ENCODE measurements around the gene CYP26B1.

Gene CYP26B1

DNA sequence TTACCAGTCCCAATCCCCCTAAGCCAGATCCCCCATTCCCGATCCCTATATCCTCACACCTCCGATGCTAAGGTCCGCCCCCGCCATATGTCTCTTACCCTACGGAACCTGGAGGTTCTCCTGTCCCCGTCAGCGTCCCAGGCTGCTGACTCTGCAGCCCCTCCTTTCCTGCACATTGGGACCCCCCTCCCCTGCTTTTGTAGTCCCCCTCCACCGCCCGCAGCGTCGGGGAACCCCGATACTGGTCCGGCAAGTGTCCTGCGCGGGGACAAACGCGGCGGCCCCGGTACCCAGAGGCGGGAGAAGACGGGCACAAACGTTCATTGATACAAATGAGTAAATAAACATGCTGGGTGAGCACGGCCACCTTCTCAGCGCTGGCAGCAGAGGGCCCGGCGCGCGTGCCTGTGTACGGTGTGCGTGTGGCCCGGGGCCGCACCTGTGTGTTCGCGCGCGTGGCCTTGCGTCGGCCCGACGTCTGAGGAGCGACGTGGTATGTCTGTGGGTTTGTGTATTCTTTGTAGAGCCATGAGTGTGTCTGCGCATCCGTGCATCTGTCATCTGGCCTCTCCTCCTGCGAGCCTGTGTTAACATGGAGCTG, 2.0 kb upstream of the CYP26B1 start:
- DNase-seq (ENCODE audit: low spot score) = no peak
- TF ChIP-seq, protein P1, sequence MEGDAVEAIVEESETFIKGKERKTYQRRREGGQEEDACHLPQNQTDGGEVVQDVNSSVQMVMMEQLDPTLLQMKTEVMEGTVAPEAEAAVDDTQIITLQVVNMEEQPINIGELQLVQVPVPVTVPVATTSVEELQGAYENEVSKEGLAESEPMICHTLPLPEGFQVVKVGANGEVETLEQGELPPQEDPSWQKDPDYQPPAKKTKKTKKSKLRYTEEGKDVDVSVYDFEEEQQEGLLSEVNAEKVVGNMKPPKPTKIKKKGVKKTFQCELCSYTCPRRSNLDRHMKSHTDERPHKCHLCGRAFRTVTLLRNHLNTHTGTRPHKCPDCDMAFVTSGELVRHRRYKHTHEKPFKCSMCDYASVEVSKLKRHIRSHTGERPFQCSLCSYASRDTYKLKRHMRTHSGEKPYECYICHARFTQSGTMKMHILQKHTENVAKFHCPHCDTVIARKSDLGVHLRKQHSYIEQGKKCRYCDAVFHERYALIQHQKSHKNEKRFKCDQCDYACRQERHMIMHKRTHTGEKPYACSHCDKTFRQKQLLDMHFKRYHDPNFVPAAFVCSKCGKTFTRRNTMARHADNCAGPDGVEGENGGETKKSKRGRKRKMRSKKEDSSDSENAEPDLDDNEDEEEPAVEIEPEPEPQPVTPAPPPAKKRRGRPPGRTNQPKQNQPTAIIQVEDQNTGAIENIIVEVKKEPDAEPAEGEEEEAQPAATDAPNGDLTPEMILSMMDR (IDR thresholded peaks at IDR 0.05; ENCODE audit: extremely low read depth, missing control alignments) = no peak

DNA sequence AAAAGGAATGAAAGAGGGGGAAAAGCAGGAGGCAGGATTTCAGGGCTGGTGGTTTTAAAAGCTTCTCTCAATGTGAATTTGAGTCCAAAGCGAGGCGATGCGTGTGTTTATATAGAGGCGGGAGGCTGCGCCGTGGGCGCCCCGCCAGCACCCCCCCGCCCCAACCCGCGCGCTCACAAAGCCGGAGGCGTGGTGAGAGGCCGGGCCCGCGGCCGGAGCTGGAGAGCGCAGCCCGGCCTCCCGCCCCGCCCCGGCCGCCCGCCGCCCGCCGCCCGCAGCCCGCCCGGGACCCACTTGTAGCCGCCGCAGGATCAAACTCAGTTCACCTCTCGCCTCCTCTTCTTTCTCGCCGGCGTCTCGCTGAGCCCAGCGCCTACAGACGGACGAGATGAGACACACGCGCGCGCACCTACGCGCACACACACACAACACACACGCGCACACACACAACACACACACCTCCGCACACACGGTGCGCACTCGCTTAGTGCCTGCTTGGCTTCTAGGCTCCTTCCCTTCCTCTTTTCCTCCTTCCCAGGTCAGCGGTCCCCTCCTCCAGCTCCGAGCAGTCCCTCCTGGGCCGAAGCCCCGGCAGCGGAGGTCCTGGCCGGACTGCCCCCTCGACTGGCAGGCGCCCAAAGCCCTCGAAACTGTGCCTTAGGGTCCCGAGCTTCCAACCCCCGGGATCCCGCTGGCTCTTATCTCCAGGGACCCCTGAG, 1.3 kb upstream of the CYP26B1 start:
- TF ChIP-seq, protein P1 (IDR thresholded peaks at IDR 0.05; ENCODE audit: extremely low read depth, missing control alignments) = no peak
- DNase-seq (ENCODE audit: low spot score) = peak; percentile 44

DNA sequence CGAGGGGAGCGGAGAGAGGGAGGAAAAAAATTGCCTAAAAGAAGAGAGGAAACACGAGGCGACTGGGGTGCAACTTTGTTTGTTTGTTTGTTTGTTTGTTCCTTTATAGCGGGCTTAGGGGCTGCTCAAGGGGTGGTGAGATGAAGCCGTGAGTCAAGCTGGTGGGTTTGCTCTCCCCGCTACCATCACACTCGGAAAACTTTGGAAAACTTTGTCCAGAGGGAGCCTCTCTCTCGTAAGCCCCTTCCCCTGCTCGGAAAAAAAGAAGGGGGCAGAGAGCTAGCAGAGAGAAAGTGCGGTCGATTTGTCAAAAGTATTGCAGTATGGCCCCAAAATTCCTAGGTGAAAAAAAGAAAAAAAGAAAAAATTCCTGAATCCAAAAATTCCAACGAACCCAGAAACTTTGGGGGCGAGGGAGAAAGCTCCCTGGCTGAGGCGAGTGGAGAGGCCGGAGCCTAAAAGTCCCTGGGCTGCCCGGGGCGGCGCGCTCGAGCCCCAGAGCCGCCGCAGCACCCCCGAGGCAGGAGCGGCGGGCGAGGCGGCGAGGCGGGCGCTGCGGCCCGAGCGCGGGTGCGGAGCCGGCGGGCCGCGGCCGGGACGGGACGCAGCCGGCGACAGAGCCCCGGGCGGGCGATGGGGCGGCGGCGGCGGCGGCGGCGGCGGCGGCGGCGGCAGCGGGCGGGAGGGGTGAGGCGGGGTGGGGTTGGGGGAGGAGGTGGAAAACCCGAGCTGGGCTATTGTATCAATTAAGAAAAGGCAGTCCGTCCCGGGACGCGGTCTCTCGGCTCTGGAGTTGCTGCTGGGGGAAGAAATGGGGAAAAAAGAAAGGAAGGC, 558 bp upstream of the CYP26B1 start:
- peak; percentile 52 for DNase-seq (ENCODE audit: low spot score)
- TF ChIP-seq, protein P1 (IDR thresholded peaks at IDR 0.05; ENCODE audit: extremely low read depth, missing control alignments) = no peak

DNA sequence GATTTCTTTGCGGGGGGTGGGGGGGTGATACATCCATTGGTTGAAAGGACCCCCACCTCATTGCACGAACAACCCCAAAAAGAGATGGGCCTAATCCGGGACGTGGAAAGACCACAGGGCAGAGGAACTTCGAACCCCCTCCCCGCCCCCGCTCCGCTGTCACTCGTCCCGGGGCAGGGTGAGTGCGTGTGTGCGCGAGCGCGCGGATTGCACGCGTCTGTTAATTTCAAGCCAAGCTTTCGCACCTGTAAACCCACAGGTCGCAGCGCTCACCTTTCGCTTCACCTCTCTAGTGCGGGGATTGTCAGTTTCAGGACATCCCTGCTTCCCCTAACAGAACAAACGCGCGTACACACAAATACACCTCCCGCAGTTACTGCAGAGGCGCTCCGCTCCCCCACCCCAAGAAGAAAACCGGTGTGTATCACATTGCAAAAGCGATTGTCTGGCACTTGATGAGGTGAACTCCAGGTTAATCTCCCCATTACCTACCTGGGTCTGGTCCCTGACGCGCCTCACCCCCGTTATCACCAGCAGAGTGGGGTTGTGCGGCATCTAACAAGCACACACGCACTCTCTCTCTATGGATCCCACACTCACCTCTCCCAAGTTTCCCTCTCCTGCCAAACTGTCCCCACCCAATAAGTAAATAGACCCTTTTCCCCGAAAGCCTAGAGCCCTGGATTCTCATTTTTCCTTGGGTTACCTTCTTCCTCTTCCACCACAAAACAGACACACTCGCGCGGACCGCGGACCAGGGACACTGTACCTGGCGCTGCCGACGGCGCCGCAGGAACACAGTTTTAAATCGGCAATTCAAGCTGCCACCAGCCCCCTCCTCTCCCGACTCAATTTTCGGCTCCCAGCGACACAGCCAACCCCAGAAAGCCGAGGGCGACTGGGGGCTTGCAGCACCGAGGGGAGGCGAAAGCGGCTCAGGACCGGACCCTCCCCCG, 1.0 kb downstream of the CYP26B1 start:
- peak; percentile 54 for DNase-seq (ENCODE audit: low spot score)
- TF ChIP-seq, protein P1 (IDR thresholded peaks at IDR 0.05; ENCODE audit: extremely low read depth, missing control alignments) = no peak

DNA sequence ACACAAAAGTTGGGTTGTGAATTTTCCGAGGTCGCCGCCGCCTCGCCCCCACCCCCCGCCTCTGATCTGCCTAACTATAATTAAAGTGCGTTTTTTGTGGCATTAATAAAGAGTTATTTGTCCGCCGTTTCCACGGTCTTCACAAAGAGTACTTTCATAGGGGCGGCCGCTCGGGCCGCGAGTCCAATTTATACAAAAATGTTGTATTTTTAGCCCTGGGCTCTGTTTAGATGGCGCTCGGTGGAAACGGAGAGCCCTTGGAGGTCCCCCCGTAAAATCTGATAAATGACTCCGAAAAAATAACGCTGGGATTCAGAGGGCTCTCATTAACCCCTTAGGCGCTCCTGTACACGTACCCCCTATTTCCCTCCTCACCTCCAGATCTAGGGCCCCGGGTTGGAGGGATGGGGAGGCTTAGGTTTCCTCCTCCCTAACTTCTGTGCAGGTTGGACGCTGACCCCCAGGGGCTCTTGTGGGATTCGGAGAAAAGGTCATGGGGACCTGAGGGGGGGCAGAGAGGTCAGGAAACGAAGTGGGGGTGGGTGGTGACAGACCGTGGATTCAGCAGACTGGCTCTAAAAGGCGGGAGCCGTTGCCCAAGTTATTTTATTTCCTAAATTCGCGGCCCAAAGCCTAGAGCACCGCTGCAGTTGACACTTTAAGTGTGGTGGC, 1.9 kb downstream of the CYP26B1 start:
- no peak for DNase-seq (ENCODE audit: low spot score)
- TF ChIP-seq, protein P1 (IDR thresholded peaks at IDR 0.05; ENCODE audit: extremely low read depth, missing control alignments) = no peak

DNA sequence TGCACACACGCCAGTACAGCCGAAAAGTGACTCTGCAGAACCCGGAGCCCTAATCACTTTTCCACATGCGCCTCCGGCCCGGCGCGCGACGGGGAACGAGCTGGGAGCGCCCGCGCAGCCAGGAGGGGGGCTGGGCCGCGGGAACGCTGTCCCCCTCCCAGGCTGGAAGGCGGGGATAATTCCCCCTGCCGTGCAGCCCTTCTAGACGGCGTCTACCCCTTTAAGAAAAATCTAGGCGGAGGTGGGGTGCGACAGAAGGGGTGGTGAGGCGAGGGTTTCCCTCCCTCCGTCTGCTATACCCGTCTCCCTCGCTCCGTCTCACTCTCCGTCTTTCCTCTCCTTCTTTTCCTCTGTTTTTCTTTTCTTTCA, 2.4 kb downstream of the CYP26B1 start:
- TF ChIP-seq, protein P1 (IDR thresholded peaks at IDR 0.05; ENCODE audit: extremely low read depth, missing control alignments) = no peak
- peak; percentile 51 for DNase-seq (ENCODE audit: low spot score)

All from GM20000 (cell line).